Suppressor macrophage (primary cell): Measurements from ENCODE around the gene TMSB10.
A peak's percentile ranks its signal among the peaks of the same experiment; 100 is the strongest.
"Not testable (repeated sequence)": the region's sequence is repeated elsewhere in the genome, so short reads cannot be mapped to it uniquely, and the experiment has no call there.

Experiments
- DNase-seq, 4 experiments: peaks; one replicate each; pipeline ENCODE4 v3.0.0-alpha.2; 2020 to 2022

The TMSB10 gene

GRCh38 chr2:84940088-84940470 lies 34.6 kb downstream of the TMSB10 start:
- DNase-seq: no peak

GRCh38 chr2:84940831-84941412 lies 35.5 kb downstream of the TMSB10 start:
- peak in 3 of 4 experiments; percentile 22 to 80 (median 60) for DNase-seq

- DNase-seq: no peak
Measured at GRCh38 chr2:84942166-84942565, 36.7 kb downstream of the TMSB10 start.

- DNase-seq: peak; percentile 14 to 58 (median 36)
Measured at GRCh38 chr2:84942964-84943421, 37.5 kb downstream of the TMSB10 start.

GRCh38 chr2:84944295-84944909 lies 38.9 kb downstream of the TMSB10 start:
- DNase-seq: no peak

- DNase-seq: not testable (repeated sequence)
Measured at GRCh38 chr2:84945838-84946203, 40.4 kb downstream of the TMSB10 start.

- peak; percentile 76 to 93 (median 86) for DNase-seq
Measured at GRCh38 chr2:84946204-84947009, 41.0 kb downstream of the TMSB10 start.

GRCh38 chr2:84947010-84947593 lies 41.6 kb downstream of the TMSB10 start:
- no peak for DNase-seq

GRCh38 chr2:84953535-84953934 lies 48.1 kb downstream of the TMSB10 start:
- DNase-seq: no peak

GRCh38 chr2:84954329-84954728 lies 48.9 kb downstream of the TMSB10 start:
- no peak for DNase-seq
